NCI-H2171 treated with DMSO at 0.1 percent for 48 hours (cell line): ENCODE data around the gene AQP12A.
"Not testable (repeated sequence)": the region's sequence is repeated elsewhere in the genome, so short reads cannot be mapped to it uniquely, and the experiment has no call there.

Experiments used
- DNase-seq: peaks from one replicate; lab custom pipeline; 2025; lab: John Stamatoyannopoulos, UW

Gene AQP12A, protein sequence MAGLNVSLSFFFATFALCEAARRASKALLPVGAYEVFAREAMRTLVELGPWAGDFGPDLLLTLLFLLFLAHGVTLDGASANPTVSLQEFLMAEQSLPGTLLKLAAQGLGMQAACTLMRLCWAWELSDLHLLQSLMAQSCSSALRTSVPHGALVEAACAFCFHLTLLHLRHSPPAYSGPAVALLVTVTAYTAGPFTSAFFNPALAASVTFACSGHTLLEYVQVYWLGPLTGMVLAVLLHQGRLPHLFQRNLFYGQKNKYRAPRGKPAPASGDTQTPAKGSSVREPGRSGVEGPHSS

GRCh38 chr2:240691631-240692420 is at the start of gene AQP12A:
TSS of gene AQP12A (plus strand) at chr2:240691866. CDS start at chr2:240691914, 48 bp downstream.
- DNase-seq = not testable (repeated sequence)

GRCh38 chr2:240642061-240642805 is 49.4 kb upstream of the AQP12A start:
- no peak for DNase-seq

GRCh38 chr2:240642806-240643092 is 48.9 kb upstream of the AQP12A start:
- no peak for DNase-seq

GRCh38 chr2:240643093-240643810 is 48.4 kb upstream of the AQP12A start:
- DNase-seq = no peak

DNA sequence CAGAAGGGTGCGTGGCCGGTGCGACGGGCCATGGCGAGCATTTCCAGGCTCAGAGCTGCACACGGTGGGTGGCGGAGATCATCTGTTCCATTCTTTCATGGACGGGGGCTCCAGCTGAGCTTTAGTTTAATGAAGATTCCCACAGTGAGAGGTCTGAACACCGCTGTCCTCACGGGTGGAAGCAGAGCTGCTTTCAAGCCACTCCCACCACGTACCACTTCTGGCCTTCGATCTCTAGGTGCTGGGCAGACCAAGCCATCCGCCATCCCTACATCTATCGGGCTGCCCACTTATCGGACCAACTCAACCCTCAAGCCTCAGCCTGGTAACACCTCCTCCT is 47.9 kb upstream of the AQP12A start:
- DNase-seq = no peak

GRCh38 chr2:240644171-240644651 is 47.5 kb upstream of the AQP12A start:
- no peak for DNase-seq

DNA sequence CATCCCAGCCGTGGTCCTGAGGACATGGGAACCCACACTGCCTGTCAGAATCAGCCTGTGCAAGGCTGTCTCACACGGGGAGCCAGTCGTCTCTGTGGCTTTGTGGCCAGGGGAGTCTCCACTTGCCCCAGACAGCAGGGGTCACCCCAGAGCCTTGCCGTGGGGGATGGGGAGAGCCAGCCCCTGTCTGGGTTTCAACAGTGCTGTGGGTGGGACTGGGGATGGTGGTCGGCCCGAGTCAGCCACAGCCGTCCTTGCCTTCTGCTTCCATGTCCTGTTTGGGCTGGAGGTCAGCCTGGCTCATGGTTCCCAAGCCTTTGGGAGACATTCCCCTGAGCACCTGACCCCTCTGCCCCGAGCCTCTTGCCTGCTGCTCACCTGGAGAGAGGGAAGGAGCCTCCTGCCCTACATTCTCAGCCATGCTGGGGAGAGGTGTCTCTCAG is 46.8 kb upstream of the AQP12A start:
- DNase-seq = no peak

- DNase-seq = no peak
Measured at GRCh38 chr2:240645346-240645745, 46.3 kb upstream of the AQP12A start.

- no peak for DNase-seq
Measured at GRCh38 chr2:240645801-240646175, 45.9 kb upstream of the AQP12A start.

DNA sequence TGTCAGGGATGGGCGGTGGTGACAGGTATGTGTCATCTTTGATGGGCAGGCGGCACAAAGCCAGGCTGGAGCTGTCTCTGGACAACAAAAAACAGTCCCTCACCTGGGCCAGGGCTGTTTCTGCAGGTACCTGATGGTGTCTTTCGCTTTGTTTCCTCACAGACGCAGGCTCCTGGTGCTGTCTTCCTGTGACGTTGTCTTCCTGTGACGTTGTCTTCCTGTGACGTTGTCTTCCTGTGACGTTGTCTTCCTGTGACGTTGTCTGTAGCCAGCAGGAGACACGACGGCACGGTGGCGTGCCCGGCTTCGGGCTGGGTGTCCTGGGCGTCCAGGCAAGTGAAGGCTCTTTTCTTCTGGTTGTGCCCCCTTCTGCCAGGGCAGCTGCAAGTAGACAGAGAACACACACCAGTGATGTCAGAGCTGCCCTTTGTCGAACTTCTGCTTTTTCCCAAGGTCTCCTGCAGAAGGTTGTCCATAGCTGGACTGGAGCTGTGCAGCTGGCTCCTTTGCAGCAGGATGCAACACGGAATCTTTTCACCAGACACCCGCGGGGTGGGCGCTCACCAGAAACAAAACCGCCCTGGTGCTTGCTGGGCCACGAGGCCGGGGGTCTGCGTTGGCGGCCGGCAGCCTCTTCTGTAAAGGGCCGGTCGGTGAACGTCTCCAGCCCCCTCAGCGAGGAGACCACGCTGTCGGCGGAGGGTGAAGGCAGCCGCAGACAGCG is 45.3 kb upstream of the AQP12A start:
- no peak for DNase-seq

- no peak for DNase-seq
Measured at GRCh38 chr2:240646900-240647502, 44.7 kb upstream of the AQP12A start.

- DNase-seq = no peak
Measured at GRCh38 chr2:240647503-240648154, 44.0 kb upstream of the AQP12A start.

- DNase-seq = no peak
Measured at GRCh38 chr2:240648155-240648649, 43.5 kb upstream of the AQP12A start.

DNA sequence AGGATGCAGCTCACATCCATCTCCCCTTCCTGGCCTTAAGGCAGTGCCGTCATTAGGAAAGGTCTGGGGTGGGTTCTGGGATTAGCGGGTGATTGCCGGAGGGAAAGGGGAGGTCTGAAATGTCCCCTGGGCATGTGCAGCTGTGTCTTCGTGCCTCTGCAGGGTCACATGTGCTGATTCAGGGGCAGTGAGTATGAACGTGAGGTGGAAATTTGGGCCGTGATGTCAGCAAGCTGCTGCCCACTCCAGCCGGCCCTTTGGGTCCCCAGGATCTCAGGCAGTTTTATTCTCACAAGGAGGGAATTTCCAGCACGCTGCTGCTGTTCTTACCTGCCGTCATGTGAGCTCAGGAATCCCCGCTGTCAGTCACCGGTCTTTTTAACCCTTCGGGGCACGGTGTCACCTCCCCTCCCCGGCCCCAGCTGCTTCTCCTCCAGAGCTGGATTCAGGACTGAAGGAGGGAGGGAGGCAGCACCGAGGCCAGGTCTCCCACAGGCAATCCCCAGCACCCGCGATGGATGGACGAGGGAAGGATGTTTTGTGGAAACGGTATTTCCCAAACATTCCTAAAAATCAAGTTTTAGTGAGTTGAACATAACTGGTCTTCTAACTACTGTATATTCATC is 42.9 kb upstream of the AQP12A start:
- no peak for DNase-seq

- DNase-seq = no peak
Measured at GRCh38 chr2:240649331-240649730, 42.3 kb upstream of the AQP12A start.

GRCh38 chr2:240650254-240650965 is 41.3 kb upstream of the AQP12A start:
- DNase-seq = no peak

GRCh38 chr2:240651185-240651584 is 40.5 kb upstream of the AQP12A start:
- DNase-seq = no peak

DNA sequence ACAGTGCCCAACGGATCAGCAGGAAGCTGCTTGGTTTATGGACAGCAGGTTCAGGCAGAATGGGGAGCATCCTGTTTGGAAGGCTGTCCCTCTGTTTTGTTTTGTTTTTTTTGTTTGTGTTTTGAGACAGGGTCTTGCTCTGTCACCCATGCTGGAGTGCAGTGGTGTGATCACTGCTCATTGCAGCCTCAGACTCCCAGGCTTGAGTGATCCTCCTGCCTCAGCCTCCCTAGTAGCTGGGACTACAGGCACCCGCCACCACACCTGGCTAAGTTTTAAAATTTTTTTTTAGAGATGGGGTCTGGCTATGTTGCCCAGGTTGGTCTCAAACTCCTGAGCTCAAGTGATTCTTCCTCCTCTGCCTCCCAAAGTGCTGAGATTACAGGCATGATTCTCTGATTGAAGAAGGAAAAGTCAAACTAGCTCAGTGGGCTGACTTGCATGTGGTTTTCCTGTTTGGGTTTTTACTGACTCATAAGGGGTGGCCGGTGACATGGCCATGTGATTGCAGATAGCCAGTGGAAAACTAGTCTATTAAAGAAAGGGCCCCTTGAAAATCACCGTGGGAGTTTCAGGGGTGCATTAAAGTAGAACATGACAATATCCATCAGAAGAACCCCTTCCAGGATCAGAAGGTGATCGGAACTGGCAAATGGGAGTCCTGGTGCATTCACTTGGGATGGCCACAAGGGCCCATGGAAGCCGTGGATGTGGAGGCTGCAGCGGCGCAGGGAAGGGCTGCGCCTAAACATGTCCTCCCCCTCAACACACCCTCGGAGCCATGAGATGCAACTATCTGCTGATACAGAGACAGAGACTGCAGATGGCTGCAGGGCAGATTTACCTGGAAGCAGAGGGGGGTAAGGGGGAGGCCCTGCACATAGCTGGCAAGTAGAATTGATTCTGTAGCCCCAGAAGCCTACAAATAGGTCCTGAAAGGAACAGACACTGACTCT is 35.5 kb upstream of the AQP12A start:
- DNase-seq = no peak
